GM19240 (cell line): ENCODE data around the gene DSTYK.
"Not testable (repeated sequence)": the region's sequence is repeated elsewhere in the genome, so short reads cannot be mapped to it uniquely, and the experiment has no call there.

ENCODE experiments used
- DNase-seq: peaks from one replicate; pipeline ENCODE4 v3.0.0; 2011; ENCODE audit warnings: low spot score; ENCODE audit not compliant: insufficient read length

The DSTYK gene

DNA sequence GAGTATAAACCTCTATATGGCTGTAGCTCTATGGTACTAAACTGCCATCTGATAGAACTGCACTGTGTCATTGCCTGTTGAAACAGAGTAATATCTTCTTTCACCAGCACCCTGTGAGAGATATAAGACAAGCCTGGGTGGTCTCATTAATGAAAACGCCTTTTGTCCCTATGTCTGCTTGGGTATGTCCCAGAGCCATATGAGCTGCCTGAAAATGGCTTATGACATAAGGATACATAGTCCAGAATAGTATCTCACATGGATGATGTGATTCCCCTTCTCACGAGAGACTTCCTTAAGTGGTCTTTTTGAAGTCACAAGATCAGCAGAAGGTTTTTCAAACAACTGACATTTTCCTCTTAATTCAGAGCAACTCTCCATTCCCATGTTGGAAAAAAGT lies 8.9 kb upstream of the DSTYK start:
- no peak for DNase-seq

DNA sequence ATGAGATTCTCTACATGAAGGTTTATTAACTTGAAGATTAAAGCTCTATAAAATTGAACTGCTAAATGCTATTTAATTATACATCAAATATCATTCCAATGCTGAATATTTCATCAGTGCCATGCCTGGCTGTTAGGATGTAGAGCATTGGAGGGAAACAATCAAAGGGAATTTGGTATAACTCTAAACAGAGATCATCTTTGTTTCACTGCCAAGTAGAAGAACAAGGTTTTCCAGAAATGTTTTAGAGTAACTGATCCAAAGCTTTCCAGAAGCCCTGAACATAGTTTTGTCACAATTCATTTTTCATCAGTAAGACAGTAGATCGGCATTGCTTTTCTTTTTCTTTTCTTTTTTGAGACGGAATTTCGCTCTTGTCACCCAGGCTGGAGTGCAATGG lies 5.9 kb upstream of the DSTYK start:
- DNase-seq = no peak

DNA sequence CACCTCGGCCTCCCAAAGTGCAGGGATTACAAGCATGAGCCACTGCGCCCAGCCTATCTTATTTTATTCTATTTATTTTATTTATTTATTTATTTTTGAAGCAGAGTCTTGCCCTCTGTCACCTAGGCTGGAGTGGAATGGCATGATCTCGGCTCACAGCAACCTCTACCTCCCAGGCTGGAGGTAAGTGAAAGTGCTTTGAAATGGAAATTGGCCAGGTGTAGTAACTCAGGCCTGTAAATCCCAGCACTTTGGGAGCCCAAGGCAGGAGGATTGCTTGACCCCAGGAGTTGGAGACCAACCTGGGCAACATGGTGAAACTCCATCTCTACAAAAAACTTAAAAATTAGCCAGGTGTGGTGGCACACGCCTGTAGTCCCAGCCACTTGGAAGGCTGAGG lies 5.1 kb upstream of the DSTYK start:
- DNase-seq = no peak

DNA sequence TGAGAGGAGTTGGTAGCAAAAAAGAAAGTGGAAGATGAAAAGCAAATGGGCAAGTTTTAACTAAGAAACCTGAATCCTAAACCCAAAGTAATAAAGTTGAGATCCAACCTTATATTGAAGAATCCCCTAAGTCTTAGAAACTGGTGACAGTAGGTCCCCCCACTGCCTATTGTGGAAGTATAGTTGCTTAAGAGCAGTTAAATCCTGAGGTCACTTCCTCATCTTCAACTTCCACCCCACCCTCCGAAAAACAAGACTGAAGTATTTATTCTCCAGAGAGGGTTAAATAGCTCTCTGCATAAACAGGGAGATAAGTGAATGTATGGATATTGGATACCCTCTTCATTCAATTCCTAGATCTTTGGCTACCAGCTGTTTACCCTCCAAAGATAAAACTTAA lies 3.3 kb upstream of the DSTYK start:
- no peak for DNase-seq

DNA sequence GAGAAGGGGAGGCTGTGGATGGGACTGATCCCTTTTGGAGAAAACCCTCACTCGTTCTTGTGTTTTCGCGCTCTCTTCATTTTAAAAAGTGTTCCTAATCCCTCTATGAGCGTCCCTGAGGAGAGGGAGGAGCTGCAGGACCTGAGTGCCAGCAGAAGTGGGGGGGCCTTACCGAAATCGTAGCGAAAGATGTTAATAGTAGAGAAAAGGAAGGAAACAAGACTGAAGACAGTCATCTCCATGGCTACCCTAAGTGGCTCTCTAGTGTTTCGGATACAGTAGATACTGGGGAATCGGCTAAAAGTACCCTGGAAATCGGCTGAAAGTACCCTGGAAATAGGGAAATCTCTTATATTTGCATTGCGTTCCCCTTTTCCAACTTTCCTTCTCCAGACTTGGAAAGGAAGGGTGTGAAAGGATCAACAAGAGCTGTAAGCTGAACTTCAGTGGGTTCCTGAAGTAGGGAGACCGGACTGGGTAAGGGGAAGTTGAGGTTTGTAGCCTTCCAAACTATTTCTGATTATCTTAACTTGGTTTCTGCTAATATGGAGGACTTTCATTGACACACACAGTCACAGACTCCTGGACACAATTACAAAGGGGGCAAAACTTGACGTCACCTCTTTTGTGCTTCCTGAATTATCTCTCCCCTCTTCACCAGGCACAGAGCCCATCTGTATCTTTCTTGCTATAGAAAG lies 486 bp upstream of the DSTYK start:
- DNase-seq = no peak

DNA sequence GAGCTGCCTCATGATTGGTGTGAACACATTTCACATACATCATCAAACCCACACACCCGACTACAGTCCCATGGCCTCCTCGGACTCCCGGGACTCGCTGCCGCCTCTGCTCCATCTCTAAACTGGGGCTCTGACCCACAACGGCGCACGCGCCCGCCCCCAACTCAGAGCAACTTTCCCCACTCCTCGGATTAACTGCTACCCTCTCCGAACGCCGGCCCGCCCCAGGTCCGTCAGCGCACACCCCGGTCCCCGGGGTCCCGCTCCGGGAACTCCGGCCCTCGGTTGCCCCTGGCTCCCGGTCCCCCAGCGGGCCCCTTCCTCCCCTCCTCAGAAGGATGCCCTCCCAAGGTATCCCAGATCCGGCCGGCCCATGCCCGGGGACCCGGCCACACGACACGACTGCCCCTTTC lies 740 bp downstream of the DSTYK start:
- DNase-seq = no peak

DNA sequence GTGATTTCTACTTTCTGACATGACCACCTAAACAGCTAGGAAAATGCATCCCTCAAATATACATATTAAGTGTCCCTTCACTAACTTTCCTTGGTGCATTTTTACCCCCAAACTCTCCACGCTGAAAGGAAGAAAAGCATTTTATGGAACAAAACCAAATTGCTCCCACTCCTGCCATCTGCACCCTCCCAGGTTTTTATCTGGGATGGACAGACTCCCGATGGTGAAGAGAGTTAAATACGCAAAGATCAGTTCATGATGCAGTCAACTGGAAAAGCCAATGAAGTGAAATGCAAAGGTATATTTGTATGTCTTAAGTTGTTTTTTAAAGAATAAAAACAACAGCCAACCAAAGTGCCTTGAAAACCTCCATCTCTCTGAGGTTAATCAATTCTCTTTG lies 2.7 kb downstream of the DSTYK start:
- no peak for DNase-seq

DNA sequence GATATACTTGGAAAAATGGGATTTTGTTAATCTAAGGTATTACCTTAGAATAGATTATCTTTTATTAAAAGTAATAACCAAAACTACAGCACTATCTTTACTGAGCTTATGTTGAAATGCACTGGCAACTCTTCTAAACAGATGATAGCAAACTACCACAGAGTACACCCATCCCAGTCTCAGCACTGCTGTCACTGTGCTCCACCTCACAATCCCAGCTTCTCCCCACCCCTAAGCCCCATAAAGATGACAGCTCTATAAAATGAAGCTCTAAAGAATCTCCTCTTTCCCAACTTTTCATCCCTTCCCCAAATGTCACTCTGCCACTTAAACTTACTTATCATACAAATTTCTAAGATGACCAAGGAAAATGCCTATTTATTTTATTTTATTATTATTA lies 6.4 kb downstream of the DSTYK start:
- no peak for DNase-seq

DNA sequence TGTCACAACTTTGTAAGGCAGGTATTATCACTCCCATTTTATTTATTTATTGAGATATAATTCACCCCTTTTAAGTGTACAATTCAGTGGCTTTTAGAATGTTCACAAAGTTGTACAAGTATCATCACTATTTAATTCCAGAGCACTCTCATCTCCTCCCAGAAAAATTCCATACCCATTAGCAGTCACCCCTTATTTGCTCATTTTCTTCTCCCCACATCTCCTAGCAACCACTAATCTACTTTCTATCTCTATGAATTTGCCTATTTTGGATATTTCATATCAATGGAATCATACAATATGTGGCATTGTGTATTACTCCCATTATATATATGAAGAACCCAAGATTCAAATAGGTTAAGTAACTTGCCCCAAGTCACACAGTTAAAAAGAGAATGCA lies 7.0 kb downstream of the DSTYK start:
- no peak for DNase-seq

DNA sequence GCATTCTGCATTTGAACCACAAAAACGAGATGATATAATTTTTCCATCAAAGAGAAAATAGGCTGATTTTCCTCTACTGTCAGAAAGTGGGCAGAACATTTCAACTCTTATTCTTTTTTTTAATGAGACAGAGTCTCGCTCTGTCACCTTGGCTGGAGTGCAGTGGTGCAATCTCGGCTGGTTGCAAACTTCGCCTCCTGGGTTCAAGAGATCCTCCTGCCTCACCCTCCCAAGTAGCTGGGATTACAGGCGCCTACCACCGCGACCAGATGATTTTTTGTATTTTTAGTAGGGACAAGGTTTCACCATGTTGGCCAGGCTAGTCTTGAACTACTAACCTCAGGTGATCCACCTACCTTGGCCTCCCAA lies 11.6 kb downstream of the DSTYK start:
- DNase-seq = no peak

DNA sequence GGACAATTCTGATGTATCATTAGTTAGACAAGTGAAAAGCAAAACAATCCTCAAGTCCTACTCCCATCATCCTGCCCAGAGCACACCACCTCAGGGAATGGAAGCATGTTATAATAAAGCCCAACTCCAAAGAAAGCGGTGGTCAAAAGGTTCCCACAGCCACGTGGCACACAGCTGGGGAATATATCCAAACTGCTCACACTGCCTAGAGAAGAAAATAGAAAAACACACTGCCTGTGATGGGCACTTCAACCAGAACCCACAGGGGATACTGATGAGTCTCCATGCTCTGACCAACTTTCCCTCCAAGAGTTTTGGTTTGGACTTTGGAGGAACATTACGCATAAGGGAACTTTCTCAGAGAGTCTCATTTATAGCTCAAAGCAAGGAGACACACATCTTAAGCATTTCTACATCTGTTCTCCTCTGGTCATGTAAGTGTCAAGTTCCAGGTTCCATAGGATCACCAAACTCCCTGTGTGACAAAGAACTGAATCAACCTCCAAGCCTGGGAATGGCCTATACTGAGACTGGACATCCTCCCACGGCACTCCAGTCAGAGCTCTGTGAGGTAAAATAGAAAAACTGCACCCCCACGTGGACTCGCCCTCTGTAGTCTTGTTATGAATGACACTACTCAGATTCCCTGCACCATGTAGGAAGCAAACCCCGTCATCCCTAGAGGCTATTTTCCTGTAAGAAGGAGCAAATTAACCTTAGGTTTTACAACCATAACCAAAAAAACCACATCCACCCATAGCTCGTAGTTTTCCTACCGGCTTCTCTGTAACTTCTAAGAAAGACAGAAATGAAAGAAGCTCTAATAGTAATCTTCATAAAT lies 12.2 kb downstream of the DSTYK start:
- no peak for DNase-seq

DNA sequence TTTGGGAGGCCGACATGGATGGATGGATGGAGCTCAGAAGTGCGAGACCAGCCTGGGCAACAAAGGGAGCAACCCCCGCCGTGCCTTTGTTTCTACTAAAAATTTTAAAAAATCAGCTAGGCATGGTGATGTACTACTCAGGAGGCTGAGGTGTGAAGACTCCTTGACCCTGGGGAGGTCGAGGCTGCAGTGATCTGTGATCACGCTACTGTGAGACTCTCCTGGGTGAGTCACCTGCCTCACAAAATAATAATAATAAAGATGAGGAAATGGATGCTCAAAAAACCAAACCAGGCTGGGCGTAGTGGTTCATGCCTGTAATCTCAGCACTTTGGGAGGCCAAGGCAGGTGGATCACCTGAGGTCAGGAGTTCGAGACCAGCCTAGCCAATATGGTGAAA lies 19.2 kb downstream of the DSTYK start:
- DNase-seq = no peak

DNA sequence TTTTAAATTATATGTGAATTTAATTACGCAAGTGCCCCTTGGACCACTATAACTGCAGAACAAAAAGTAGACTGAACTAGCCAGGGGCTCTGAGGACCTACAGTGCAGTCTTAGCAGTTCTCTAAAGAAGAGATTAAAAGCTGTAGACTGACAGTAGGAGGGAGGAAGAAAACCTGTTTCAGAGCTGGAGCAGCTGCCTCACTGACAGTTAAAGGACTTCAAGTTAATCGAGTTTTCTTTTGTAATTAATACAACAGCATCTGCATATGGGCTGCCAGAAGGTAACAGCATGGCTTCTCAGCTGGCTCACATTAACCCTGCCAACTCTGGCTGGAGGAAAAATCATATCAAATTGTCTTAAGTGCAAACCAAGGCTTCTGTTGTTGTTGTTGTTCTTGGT lies 19.9 kb downstream of the DSTYK start:
- no peak for DNase-seq

DNA sequence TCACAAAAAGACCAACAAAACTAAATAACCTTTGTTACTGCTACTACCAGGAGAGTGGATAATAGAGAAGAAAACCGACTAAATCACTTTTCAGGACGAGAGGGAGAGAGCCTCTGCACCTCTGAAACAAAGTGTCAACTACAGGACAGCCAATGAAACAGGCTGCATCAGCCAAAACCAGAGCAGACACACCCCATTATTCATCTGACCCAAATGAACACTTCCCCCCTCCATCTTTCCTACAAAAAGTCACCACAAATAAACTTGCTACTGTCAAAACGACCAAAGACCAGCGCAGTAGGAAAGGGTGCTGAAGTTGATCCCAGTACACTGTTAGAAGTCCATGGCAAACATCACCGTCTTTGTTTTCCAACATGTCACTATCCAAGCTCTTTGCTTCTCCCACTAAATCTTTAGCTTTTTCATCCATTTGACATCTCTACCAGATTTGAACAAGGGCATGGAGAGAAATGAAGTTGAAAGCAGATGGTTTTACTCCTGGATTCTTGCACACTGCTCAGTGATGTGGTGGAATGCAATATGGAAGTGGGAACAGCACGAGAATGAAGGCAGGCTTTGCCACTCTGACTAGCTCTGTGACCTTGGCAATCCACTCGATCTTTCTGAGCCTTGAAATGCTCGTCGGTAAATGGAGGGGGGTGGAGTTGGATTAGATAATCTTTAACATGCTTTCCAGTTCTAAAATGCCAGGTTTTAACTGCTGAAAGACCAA lies 20.5 kb downstream of the DSTYK start:
- DNase-seq = no peak

DNA sequence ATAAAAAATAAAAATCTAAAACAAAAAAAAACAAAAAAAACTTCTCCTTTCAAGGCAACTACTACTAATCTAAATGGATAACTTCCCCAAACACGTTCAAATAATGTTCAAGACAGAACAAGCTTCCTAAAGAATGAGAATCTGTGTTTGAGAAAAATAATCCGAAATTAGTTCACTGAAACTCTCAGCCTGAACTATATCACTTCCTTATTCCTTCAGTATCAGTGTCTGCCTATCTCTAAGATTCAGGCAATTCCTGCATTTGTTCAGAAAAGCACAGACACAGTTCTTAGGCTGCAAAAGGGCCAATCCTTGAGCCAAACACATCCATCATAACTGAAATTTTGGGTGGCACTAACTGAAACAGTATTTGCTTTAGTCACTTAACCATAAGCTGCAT lies 22.4 kb downstream of the DSTYK start:
- DNase-seq = no peak

DNA sequence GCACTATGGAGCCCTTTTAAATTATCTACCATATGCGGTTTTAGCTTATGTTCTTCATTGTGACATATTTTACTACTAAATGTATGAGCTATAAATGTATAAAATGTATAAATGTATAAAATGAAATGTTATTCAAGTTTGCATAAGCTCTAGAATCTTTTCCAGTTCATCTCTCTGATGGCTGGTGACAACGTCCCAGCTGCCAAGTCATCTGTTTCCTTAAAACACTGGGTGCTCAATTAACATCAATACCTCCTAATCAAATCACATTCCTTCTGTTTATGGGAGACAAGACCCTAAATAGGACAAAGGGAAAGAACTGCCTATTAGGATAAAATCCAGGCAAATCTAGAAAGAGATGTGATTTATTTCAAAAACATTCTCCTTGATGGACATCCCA lies 22.9 kb downstream of the DSTYK start:
- no peak for DNase-seq

DNA sequence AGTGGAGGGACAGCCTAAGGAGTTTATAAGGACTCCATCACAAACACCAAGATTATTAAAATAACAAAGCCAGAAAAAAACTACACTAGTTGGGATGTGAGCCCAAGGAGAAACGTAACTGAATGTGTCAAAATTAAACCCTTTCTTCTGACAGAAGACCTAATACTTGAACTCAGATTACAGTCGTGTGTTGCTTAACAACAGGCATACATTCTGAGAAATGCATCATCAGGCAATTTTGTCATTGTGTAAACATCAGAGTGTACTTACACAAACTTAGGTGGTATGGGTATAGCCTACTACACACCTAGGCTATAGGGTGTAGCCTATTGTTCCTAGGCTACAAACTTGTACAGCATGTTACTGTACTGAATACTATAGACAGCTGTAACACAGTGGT lies 23.4 kb downstream of the DSTYK start:
- no peak for DNase-seq

DNA sequence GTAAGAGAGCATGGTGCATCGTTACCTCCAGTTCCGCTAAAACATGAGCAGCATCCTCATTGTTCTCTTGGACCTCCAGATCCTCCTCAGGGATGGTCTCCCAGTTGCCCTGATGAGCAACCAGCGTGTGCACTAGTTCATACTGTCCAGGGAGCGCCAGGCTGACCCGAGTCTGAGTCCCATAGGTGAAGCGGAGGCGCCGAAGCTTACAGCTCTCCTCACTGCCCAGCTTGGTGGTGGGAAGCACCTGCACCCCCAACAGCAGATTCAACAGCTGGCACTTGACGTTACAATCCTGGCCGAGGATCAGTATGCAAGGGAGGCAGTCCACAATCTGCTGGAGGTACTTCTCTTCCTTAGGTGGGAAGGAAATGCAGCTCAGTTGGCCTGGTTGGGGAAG lies 24.1 kb downstream of the DSTYK start:
- no peak for DNase-seq

DNA sequence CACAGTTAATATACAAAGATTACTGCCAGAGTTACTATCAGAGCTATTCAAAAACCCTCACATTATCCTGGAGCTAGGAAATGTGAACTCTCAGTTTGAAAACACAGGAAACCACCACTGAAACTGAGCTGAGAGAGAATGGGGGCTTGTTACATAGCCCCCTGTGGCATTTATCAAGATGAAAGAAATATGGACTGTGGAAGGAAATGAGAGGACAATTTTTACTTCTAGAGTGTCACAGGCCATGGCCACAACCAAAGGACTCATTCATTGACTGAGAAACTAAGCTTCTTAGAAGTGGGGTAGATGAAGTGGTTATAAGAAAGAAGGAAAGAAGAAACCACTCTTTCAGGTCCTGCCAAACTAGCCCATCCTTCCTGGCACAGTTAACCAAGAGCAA lies 25.3 kb downstream of the DSTYK start:
- no peak for DNase-seq

DNA sequence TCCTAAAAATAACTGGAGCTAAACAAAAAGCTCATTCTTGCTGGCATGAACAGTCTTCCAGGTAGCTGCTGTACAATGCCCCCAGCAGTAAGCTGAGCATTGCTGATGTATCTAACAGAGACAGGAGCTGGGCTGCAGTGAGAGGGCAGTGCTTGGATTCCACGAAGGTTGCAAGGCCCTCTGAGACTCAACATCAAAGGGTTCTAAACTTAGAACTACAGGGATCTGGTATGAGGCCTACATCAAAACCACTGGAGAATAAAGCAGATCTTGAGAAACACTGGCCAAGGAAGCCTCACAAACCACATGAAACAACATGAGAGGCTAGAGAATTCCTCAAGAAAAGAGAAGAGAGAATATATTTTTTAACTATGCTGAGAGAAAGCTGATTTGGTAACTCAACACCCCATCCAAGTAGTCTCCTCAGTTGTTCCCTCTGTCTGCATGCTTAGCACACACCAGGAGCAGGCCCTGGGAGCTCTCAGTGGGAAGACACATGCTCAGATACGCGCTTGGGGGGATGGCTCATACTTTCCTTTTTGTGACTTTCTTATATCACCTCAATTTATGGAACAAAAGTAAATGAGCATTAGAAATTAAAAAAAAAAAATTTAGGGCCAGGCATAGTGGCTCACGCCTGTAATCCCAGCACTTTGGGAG lies 27.7 kb downstream of the DSTYK start:
- no peak for DNase-seq

DNA sequence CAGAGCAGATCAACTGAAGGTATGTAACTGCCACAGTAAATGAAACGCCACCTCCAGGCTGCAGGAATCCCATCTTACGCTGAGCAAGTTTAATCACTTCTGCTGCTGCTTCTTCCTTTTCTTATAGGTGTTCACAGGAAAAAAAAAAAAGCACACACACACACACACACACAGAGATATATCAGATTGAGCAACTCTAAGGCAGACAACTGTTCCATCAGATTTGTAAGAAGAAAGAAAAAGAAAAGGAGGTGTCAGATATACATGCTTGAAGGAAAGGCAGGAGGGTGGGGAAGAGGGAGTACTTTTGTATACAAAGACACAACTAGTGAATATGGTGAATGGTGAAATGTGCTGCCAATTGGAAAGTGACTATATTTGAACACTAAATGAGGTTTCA lies 28.6 kb downstream of the DSTYK start:
- no peak for DNase-seq

DNA sequence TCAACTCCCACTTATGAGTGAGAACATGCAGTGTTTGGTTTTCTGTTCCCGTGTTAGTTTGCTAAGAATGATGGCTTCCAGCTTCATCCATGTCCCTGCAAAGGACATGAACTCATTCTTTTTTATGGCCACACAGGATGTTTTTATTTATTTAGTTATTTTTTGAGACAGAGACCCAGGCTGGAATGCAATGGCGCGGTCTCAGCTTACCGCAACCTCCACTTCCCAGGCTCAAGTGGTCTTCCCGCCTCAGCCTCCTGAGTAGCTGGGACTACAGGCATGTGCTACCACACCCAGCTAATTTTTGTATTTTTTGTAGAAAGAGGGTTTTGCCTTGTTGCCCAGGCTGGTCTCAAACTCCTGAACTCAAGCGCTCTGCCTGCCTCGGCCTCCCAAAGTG lies 31.2 kb downstream of the DSTYK start:
- DNase-seq = not testable (repeated sequence)
